ENCODE results near the gene BARHL2.

BARHL2 gene

GRCh38 chr1:90730243-90731022 lies 13.3 kb upstream of the BARHL2 start:
- Histone ChIP-seq H3K4me1 (ENCODE audit: control insufficient read depth, low read depth, low read length) (peaks cover 38% of the 10 kb centered on the region), H3K36me3 (ENCODE audit: control insufficient read depth, low read depth, low read length) (no peaks in the 10 kb centered on the region), H3K27ac (ENCODE audit: low read length) (no peak overlapping the region), H3K9ac (ENCODE audit: low read length) (no peak overlapping the region), H3K9me3 (ENCODE audit: control insufficient read depth, low read depth, low read length) (no peaks in the 10 kb centered on the region), H3K4me3 (ENCODE audit: low read length) (peak overlapping the region; percentile 54), H3K27me3 (ENCODE audit: control insufficient read depth, insufficient read depth, low read length) (peaks cover 99% of the 10 kb centered on the region)

- peaks cover 100% of the 10 kb centered on the region for H3K27me3 ChIP-seq (ENCODE audit: control insufficient read depth, insufficient read depth, low read length)
- H3K4me1 ChIP-seq (ENCODE audit: control insufficient read depth, low read depth, low read length): peaks cover 40% of the 10 kb centered on the region
- no peak overlapping the region for H3K9ac ChIP-seq (ENCODE audit: low read length)
- H3K4me3 ChIP-seq (ENCODE audit: low read length): peak overlapping the region; percentile 54
- H3K9me3 ChIP-seq (ENCODE audit: control insufficient read depth, low read depth, low read length): no peaks in the 10 kb centered on the region
- H3K36me3 ChIP-seq (ENCODE audit: control insufficient read depth, low read depth, low read length): no peaks in the 10 kb centered on the region
- no peak overlapping the region for H3K27ac ChIP-seq (ENCODE audit: low read length)
Measured at GRCh38 chr1:90729504-90730242, 12.6 kb upstream of the BARHL2 start.

GRCh38 chr1:90728502-90729287 lies 11.6 kb upstream of the BARHL2 start:
- no peak overlapping the region for H3K9ac ChIP-seq (ENCODE audit: low read length)
- H3K9me3 ChIP-seq (ENCODE audit: control insufficient read depth, low read depth, low read length): no peaks in the 10 kb centered on the region
- no peak overlapping the region for H3K27ac ChIP-seq (ENCODE audit: low read length)
- peak overlapping the region; percentile 29 for H3K4me3 ChIP-seq (ENCODE audit: low read length)
- H3K27me3 ChIP-seq (ENCODE audit: control insufficient read depth, insufficient read depth, low read length): peaks cover 100% of the 10 kb centered on the region
- peaks cover 48% of the 10 kb centered on the region for H3K4me1 ChIP-seq (ENCODE audit: control insufficient read depth, low read depth, low read length)
- H3K36me3 ChIP-seq (ENCODE audit: control insufficient read depth, low read depth, low read length): no peaks in the 10 kb centered on the region

- no peaks in the 10 kb centered on the region for H3K36me3 ChIP-seq (ENCODE audit: control insufficient read depth, low read depth, low read length)
- peak overlapping the region; percentile 29 for H3K4me3 ChIP-seq (ENCODE audit: low read length)
- H3K9ac ChIP-seq (ENCODE audit: low read length): no peak overlapping the region
- H3K4me1 ChIP-seq (ENCODE audit: control insufficient read depth, low read depth, low read length): peaks cover 48% of the 10 kb centered on the region
- H3K27me3 ChIP-seq (ENCODE audit: control insufficient read depth, insufficient read depth, low read length): peaks cover 100% of the 10 kb centered on the region
- no peak overlapping the region for H3K27ac ChIP-seq (ENCODE audit: low read length)
- no peaks in the 10 kb centered on the region for H3K9me3 ChIP-seq (ENCODE audit: control insufficient read depth, low read depth, low read length)
Measured at GRCh38 chr1:90727917-90728501, 10.9 kb upstream of the BARHL2 start.

- no peaks in the 10 kb centered on the region for H3K9me3 ChIP-seq (ENCODE audit: control insufficient read depth, low read depth, low read length)
- H3K9ac ChIP-seq (ENCODE audit: low read length): no peak overlapping the region
- H3K27ac ChIP-seq (ENCODE audit: low read length): no peak overlapping the region
- no peaks in the 10 kb centered on the region for H3K36me3 ChIP-seq (ENCODE audit: control insufficient read depth, low read depth, low read length)
- H3K27me3 ChIP-seq (ENCODE audit: control insufficient read depth, insufficient read depth, low read length): peaks cover 100% of the 10 kb centered on the region
- H3K4me1 ChIP-seq (ENCODE audit: control insufficient read depth, low read depth, low read length): peaks cover 48% of the 10 kb centered on the region
- H3K4me3 ChIP-seq (ENCODE audit: low read length): peak overlapping the region; percentile 41
Measured at GRCh38 chr1:90726986-90727480, 9.9 kb upstream of the BARHL2 start.

GRCh38 chr1:90726425-90726985 lies 9.4 kb upstream of the BARHL2 start:
- H3K9me3 ChIP-seq (ENCODE audit: control insufficient read depth, low read depth, low read length): no peaks in the 10 kb centered on the region

GRCh38 chr1:90725657-90726424 lies 8.7 kb upstream of the BARHL2 start:
- Histone ChIP-seq H3K4me1 (ENCODE audit: control insufficient read depth, low read depth, low read length) (peaks cover 48% of the 10 kb centered on the region), H3K4me3 (ENCODE audit: low read length) (peak overlapping the region; percentile 41), H3K27me3 (ENCODE audit: control insufficient read depth, insufficient read depth, low read length) (peaks cover 100% of the 10 kb centered on the region), H3K9me3 (ENCODE audit: control insufficient read depth, low read depth, low read length) (no peaks in the 10 kb centered on the region), H3K36me3 (ENCODE audit: control insufficient read depth, low read depth, low read length) (no peaks in the 10 kb centered on the region), H3K27ac (ENCODE audit: low read length) (no peak overlapping the region), H3K9ac (ENCODE audit: low read length) (no peak overlapping the region)

More at GRCh38 chr1:90726425-90726985, 9.4 kb upstream of the BARHL2 start:
- H3K36me3 ChIP-seq (ENCODE audit: control insufficient read depth, low read depth, low read length): no peaks in the 10 kb centered on the region
- H3K27ac ChIP-seq (ENCODE audit: low read length): no peak overlapping the region
- no peak overlapping the region for H3K9ac ChIP-seq (ENCODE audit: low read length)
- H3K27me3 ChIP-seq (ENCODE audit: control insufficient read depth, insufficient read depth, low read length): peaks cover 100% of the 10 kb centered on the region
- peaks cover 48% of the 10 kb centered on the region for H3K4me1 ChIP-seq (ENCODE audit: control insufficient read depth, low read depth, low read length)
- peak overlapping the region; percentile 41 for H3K4me3 ChIP-seq (ENCODE audit: low read length)

- H3K4me3 ChIP-seq (ENCODE audit: low read length): peak overlapping the region; percentile 41
- H3K9me3 ChIP-seq (ENCODE audit: control insufficient read depth, low read depth, low read length): no peaks in the 10 kb centered on the region
- H3K9ac ChIP-seq (ENCODE audit: low read length): no peak overlapping the region
- no peak overlapping the region for H3K27ac ChIP-seq (ENCODE audit: low read length)
- H3K27me3 ChIP-seq (ENCODE audit: control insufficient read depth, insufficient read depth, low read length): peaks cover 100% of the 10 kb centered on the region
- peaks cover 48% of the 10 kb centered on the region for H3K4me1 ChIP-seq (ENCODE audit: control insufficient read depth, low read depth, low read length)
- no peaks in the 10 kb centered on the region for H3K36me3 ChIP-seq (ENCODE audit: control insufficient read depth, low read depth, low read length)
Measured at GRCh38 chr1:90724926-90725656, 8.0 kb upstream of the BARHL2 start.

- Histone ChIP-seq H3K9ac (ENCODE audit: low read length) (no peak overlapping the region), H3K36me3 (ENCODE audit: control insufficient read depth, low read depth, low read length) (no peaks in the 10 kb centered on the region), H3K4me1 (ENCODE audit: control insufficient read depth, low read depth, low read length) (peaks cover 50% of the 10 kb centered on the region), H3K27ac (ENCODE audit: low read length) (no peak overlapping the region), H3K27me3 (ENCODE audit: control insufficient read depth, insufficient read depth, low read length) (peaks cover 100% of the 10 kb centered on the region), H3K4me3 (ENCODE audit: low read length) (peak overlapping the region; percentile 16), H3K9me3 (ENCODE audit: control insufficient read depth, low read depth, low read length) (no peaks in the 10 kb centered on the region)
Measured at GRCh38 chr1:90724361-90724760, 7.3 kb upstream of the BARHL2 start.

- Histone ChIP-seq H3K4me3 (ENCODE audit: low read length) (peak overlapping the region; percentile 41), H3K9me3 (ENCODE audit: control insufficient read depth, low read depth, low read length) (no peaks in the 10 kb centered on the region), H3K9ac (ENCODE audit: low read length) (no peak overlapping the region), H3K27ac (ENCODE audit: low read length) (no peak overlapping the region), H3K36me3 (ENCODE audit: control insufficient read depth, low read depth, low read length) (no peaks in the 10 kb centered on the region), H3K4me1 (ENCODE audit: control insufficient read depth, low read depth, low read length) (peaks cover 49% of the 10 kb centered on the region), H3K27me3 (ENCODE audit: control insufficient read depth, insufficient read depth, low read length) (peaks cover 100% of the 10 kb centered on the region)
Measured at GRCh38 chr1:90723590-90724108, 6.5 kb upstream of the BARHL2 start.
